ENCODE results near the gene PSMF1.

The PSMF1 gene

DNA sequence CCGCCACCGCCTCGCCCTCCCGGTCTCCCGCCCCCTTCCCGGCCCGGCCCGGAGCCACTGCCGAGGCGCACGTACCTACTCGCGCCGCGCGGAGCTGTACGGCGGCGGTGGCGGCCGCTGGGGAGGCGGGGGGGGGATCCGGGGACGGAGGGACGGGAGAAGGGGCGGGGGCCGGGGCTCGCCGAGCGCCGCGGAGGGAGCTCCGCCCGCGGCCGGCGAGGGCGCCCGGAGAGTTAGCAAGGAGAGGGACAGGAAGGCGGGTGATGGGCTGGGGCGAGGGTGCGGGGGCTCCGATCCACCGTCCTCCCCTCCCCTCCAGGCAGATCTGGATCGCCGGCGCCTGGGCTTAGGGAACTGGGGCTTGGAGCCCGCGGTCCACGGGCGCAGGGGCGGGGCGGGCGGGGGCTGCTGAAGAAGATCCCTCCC, 66.9 kb downstream of the PSMF1 start:
- H3K9ac ChIP-seq (ENCODE audit: low read length) = no peak overlapping the region
- no peaks in the 10 kb centered on the region for H3K9me2 ChIP-seq (ENCODE audit: low read depth, low read length)
- no peaks in the 10 kb centered on the region for H3K9me3 ChIP-seq (ENCODE audit: low read length)
- no peaks in the 10 kb centered on the region for H3K27me3 ChIP-seq (ENCODE audit: insufficient read depth, low read length)
- H3K4me3 ChIP-seq (ENCODE audit: low read depth, low read length, poor library complexity, severe bottlenecking) = peak overlapping the region; percentile 27
- H4K20me1 ChIP-seq (ENCODE audit: insufficient read depth, low read length) = no peaks in the 10 kb centered on the region
- no peaks in the 10 kb centered on the region for H3F3A ChIP-seq (ENCODE audit: insufficient read depth, low read length)
- H2AFZ ChIP-seq (ENCODE audit: low read length) = no peak overlapping the region
- no peaks in the 10 kb centered on the region for H3K4me1 ChIP-seq (ENCODE audit: insufficient read depth, low read length, severe bottlenecking)
- no peaks in the 10 kb centered on the region for H3K79me2 ChIP-seq (ENCODE audit: insufficient read depth, low read length)
- H3K4me2 ChIP-seq (ENCODE audit: low read length) = peak overlapping the region; percentile 48
- H3K27ac ChIP-seq (ENCODE audit: low read depth, low read length, poor library complexity, severe bottlenecking) = no peak overlapping the region
- TF ChIP-seq, protein P1, sequence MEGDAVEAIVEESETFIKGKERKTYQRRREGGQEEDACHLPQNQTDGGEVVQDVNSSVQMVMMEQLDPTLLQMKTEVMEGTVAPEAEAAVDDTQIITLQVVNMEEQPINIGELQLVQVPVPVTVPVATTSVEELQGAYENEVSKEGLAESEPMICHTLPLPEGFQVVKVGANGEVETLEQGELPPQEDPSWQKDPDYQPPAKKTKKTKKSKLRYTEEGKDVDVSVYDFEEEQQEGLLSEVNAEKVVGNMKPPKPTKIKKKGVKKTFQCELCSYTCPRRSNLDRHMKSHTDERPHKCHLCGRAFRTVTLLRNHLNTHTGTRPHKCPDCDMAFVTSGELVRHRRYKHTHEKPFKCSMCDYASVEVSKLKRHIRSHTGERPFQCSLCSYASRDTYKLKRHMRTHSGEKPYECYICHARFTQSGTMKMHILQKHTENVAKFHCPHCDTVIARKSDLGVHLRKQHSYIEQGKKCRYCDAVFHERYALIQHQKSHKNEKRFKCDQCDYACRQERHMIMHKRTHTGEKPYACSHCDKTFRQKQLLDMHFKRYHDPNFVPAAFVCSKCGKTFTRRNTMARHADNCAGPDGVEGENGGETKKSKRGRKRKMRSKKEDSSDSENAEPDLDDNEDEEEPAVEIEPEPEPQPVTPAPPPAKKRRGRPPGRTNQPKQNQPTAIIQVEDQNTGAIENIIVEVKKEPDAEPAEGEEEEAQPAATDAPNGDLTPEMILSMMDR (IDR thresholded peaks at IDR 0.05; ENCODE audit: low read length) = no peak
- no peak for TF ChIP-seq EZH2 (IDR thresholded peaks at IDR 0.05; ENCODE audit: borderline replicate concordance, low read length)
- H3K36me3 ChIP-seq (ENCODE audit: insufficient read depth, low read length) = no peaks in the 10 kb centered on the region

- peak overlapping the region; percentile 48; the same call in 1 of the 2 replicates for H3K4me2 ChIP-seq (ENCODE audit: low read length)
- no peaks in the 10 kb centered on the region for H3K9me3 ChIP-seq (ENCODE audit: low read length)
- no peaks in the 10 kb centered on the region for H3K4me1 ChIP-seq (ENCODE audit: insufficient read depth, low read length, severe bottlenecking)
- H3K79me2 ChIP-seq (ENCODE audit: insufficient read depth, low read length) = no peaks in the 10 kb centered on the region
- H3K27me3 ChIP-seq (ENCODE audit: insufficient read depth, low read length) = no peaks in the 10 kb centered on the region
- H2AFZ ChIP-seq (ENCODE audit: low read length) = no peak overlapping the region
- H4K20me1 ChIP-seq (ENCODE audit: insufficient read depth, low read length) = no peaks in the 10 kb centered on the region
- no peaks in the 10 kb centered on the region for H3F3A ChIP-seq (ENCODE audit: insufficient read depth, low read length)
- H3K27ac ChIP-seq (ENCODE audit: low read depth, low read length, poor library complexity, severe bottlenecking) = no peak overlapping the region
- H3K9me2 ChIP-seq (ENCODE audit: low read depth, low read length) = no peaks in the 10 kb centered on the region
- TF ChIP-seq, protein P1 (IDR thresholded peaks at IDR 0.05; ENCODE audit: low read length) = peak; percentile 68
- no peak for TF ChIP-seq EZH2 (IDR thresholded peaks at IDR 0.05; ENCODE audit: borderline replicate concordance, low read length)
- H3K9ac ChIP-seq (ENCODE audit: low read length) = no peak overlapping the region
- no peaks in the 10 kb centered on the region for H3K36me3 ChIP-seq (ENCODE audit: insufficient read depth, low read length)
- H3K4me3 ChIP-seq (ENCODE audit: low read depth, low read length, poor library complexity, severe bottlenecking) = peak overlapping the region; percentile 27
Observed at GRCh38 chr20:1185790-1186334, 67.5 kb downstream of the PSMF1 start.

GRCh38 chr20:1186367-1186991, 68.1 kb downstream of the PSMF1 start:
- no peak overlapping the region for H3K4me2 ChIP-seq (ENCODE audit: low read length)
- no peaks in the 10 kb centered on the region for H3K27me3 ChIP-seq (ENCODE audit: insufficient read depth, low read length)
- H3K4me1 ChIP-seq (ENCODE audit: insufficient read depth, low read length, severe bottlenecking) = no peaks in the 10 kb centered on the region

More at GRCh38 chr20:1186367-1186991, 68.1 kb downstream of the PSMF1 start:
- TF ChIP-seq, protein P1 (IDR thresholded peaks at IDR 0.05; ENCODE audit: low read length) = no peak
- no peak for TF ChIP-seq EZH2 (IDR thresholded peaks at IDR 0.05; ENCODE audit: borderline replicate concordance, low read length)
- no peaks in the 10 kb centered on the region for H4K20me1 ChIP-seq (ENCODE audit: insufficient read depth, low read length)
- H3K4me3 ChIP-seq (ENCODE audit: low read depth, low read length, poor library complexity, severe bottlenecking) = no peak overlapping the region
- H3F3A ChIP-seq (ENCODE audit: insufficient read depth, low read length) = no peaks in the 10 kb centered on the region
- H3K79me2 ChIP-seq (ENCODE audit: insufficient read depth, low read length) = no peaks in the 10 kb centered on the region
- H2AFZ ChIP-seq (ENCODE audit: low read length) = no peak overlapping the region
- no peaks in the 10 kb centered on the region for H3K36me3 ChIP-seq (ENCODE audit: insufficient read depth, low read length)
- H3K9me3 ChIP-seq (ENCODE audit: low read length) = no peaks in the 10 kb centered on the region
- no peaks in the 10 kb centered on the region for H3K9me2 ChIP-seq (ENCODE audit: low read depth, low read length)
- H3K9ac ChIP-seq (ENCODE audit: low read length) = no peak overlapping the region
- H3K27ac ChIP-seq (ENCODE audit: low read depth, low read length, poor library complexity, severe bottlenecking) = no peak overlapping the region

Measured in OCI-LY1 (cell line).